Measurements from ENCODE around the gene C7orf57. TPM values are rescaled to one million over a fixed set of nuclear protein-coding genes. Genes with fewer than 3 reads are reported as not detected.

Gene C7orf57
- total RNA-seq, 1 experiment from 2014 or later = 3.2 TPM

GRCh38 chr7:48097521-48098231, 62.3 kb downstream of the C7orf57 start:
- DNase-seq (ENCODE audit: low read depth, low spot score) (no peak), ATAC-seq (no peak)
- peaks cover 72% of the 10 kb centered on the region for H3K36me3 ChIP-seq (ENCODE audit: control insufficient read depth, insufficient read depth, low read length)
- CTCF ChIA-PET = no interaction called here
- H3K4me1 ChIP-seq (ENCODE audit: control insufficient read depth, insufficient read depth, low read length) = peaks cover 37% of the 10 kb centered on the region
- no TSS peak for BruUV-seq (replicated peaks)
- in situ Hi-C loops (cut with HindIII; ENCODE audit: low pct_unique_long_range_greater_than_20kb, low sequenced_read_pairs) = no loop called here
- H3K4me3 ChIP-seq (ENCODE audit: low read depth in 2 of 2, low read length in 2 of 2) = no peak overlapping the region
- TF ChIP-seq REST (IDR thresholded peaks at IDR 0.05; ENCODE audit: insufficient read depth in 1 of 2, low read depth in 2 of 2, low read length in 1 of 2) = no peak
- no peak for TF ChIP-seq CTCF (IDR thresholded peaks at IDR 0.05)
- TF ChIP-seq SIN3A (IDR thresholded peaks at IDR 0.05; ENCODE audit: borderline replicate concordance, insufficient read depth, low read depth, low read length) = no peak
- TF ChIP-seq TCF7L2 (IDR thresholded peaks at IDR 0.05; ENCODE audit: low read depth, low read length) = no peak
- no peak; the same call in 1 of the 2 replicates for TF ChIP-seq POLR2AphosphoS5 (IDR thresholded peaks at IDR 0.05; ENCODE audit: low read depth, low read length)
- H3K9me3 ChIP-seq (ENCODE audit: control insufficient read depth, insufficient read depth, low read depth, low read length) = no peaks in the 10 kb centered on the region
- H3K27me3 ChIP-seq (ENCODE audit: control insufficient read depth, insufficient read depth, low read length) = no peaks in the 10 kb centered on the region
- intact Hi-C loops (cut with micrococcal nuclease; ENCODE audit: unreplicated experiment) = no loop called here
- 0 out of 2 replicates have a peak overlapping the region, but pooled peaks have one; percentile 24 for H3K27ac ChIP-seq (ENCODE audit: low read length)
- POLR2A ChIA-PET = no interaction called here

GRCh38 chr7:48098846-48099245, 63.5 kb downstream of the C7orf57 start:
- Histone ChIP-seq H3K36me3 (ENCODE audit: control insufficient read depth, insufficient read depth, low read length) (peaks cover 72% of the 10 kb centered on the region), H3K4me3 (ENCODE audit: low read depth in 2 of 2, low read length in 2 of 2) (no peak overlapping the region), H3K4me1 (ENCODE audit: control insufficient read depth, insufficient read depth, low read length) (peaks cover 27% of the 10 kb centered on the region), H3K9me3 (ENCODE audit: control insufficient read depth, insufficient read depth, low read depth, low read length) (no peaks in the 10 kb centered on the region), H3K27ac (ENCODE audit: low read length) (no peak overlapping the region), H3K27me3 (ENCODE audit: control insufficient read depth, insufficient read depth, low read length) (no peaks in the 10 kb centered on the region)
- ChIA-PET CTCF (no interaction called here), POLR2A (no interaction called here)
- TF ChIP-seq POLR2AphosphoS5 (IDR thresholded peaks at IDR 0.05; ENCODE audit: low read depth, low read length) = no peak
- TF ChIP-seq SIN3A (IDR thresholded peaks at IDR 0.05; ENCODE audit: borderline replicate concordance, insufficient read depth, low read depth, low read length) = no peak
- TF ChIP-seq REST (IDR thresholded peaks at IDR 0.05; ENCODE audit: insufficient read depth in 1 of 2, low read depth in 2 of 2, low read length in 1 of 2) = no peak
- no peak for TF ChIP-seq CTCF (IDR thresholded peaks at IDR 0.05)
- TF ChIP-seq TCF7L2 (IDR thresholded peaks at IDR 0.05; ENCODE audit: low read depth, low read length) = no peak
- in situ Hi-C loops (cut with HindIII; ENCODE audit: low pct_unique_long_range_greater_than_20kb, low sequenced_read_pairs) (no loop called here), intact Hi-C loops (cut with micrococcal nuclease; ENCODE audit: unreplicated experiment) (no loop called here)
- ATAC-seq (no peak), DNase-seq (ENCODE audit: low read depth, low spot score) (no peak)
- no TSS peak for BruUV-seq (replicated peaks)
